Right lung (tissue), 5 donors: ENCODE measurements around the gene MRPS5. TPM values are rescaled to one million over a fixed set of nuclear protein-coding genes. Genes with fewer than 3 reads are reported as not detected.

Experiments used
- polyA plus RNA-seq, 5 donors: library from polyadenylated mRNA; unstranded; fragments of 120-200 nt; gene quantifications; one replicate each; pipeline versions ENCODE4 v1.2.1 to v1.2.3, GENCODE V29; 2013; ENCODE audit warnings: inconsistent platforms in 1 of 5, low replicate concordance in 1 of 5; ENCODE audit not compliant: insufficient read length in 5 of 5, insufficient read depth in 1 of 5

MRPS5 gene
- polyA plus RNA-seq, 5 donors, result 81.2 to 103 (median 88.0) TPM

Other genes starting within 250 kb of the MRPS5 start
- gene MAL, start 96.1 kb downstream of the MRPS5 start, polyA plus RNA-seq, result 1 to 10 TPM in 2 of 5 donors, under 1 TPM in 3; 0.51 to 2.4 (median 0.78) TPM
- gene ZNF514, start 38.0 kb upstream of the MRPS5 start, polyA plus RNA-seq, result 10 to 100 TPM; 35.1 to 48.7 (median 41.3) TPM
- 1 to 10 TPM; 5.6 to 9.1 (median 8.2) TPM for gene ZNF2, start 44.0 kb upstream of the MRPS5 start, polyA plus RNA-seq
- gene ZNF892, start 85.7 kb upstream of the MRPS5 start, polyA plus RNA-seq, result 1 to 10 TPM; 2.5 to 5.7 (median 4.2) TPM
- gene PROM2, start 152.6 kb upstream of the MRPS5 start, polyA plus RNA-seq, result 10 to 100 TPM in 4 of 5 donors, 1 to 10 TPM in 1; 8.5 to 14.6 (median 14.2) TPM
- 10 to 100 TPM in 1 of 5 donors, 1 to 10 TPM in 4; 6.2 to 10.0 (median 7.4) TPM for gene KCNIP3, start 175.5 kb upstream of the MRPS5 start, polyA plus RNA-seq